Activated T-helper 17 cell treated with anti-CD3 and anti-CD28 coated beads, Interleukin-2, amount 50 U/mL, for 72 hours (primary cell): ENCODE data around the gene ADGRF3. TPM values are rescaled to one million over a fixed set of nuclear protein-coding genes. Genes with fewer than 3 reads are reported as not detected.
A peak's percentile ranks its signal among the peaks of the same experiment; 100 is the strongest.
"Not testable (repeated sequence)": the region's sequence is repeated elsewhere in the genome, so short reads cannot be mapped to it uniquely, and the experiment has no call there.

Source experiments
- ATAC-seq: fragments of 150-1000 bp; cut with Tn5 transposase; replicated peaks from 2 replicates; pipeline ENCODE4 v1.10.0; 2021; ENCODE audit warnings: mild to moderate bottlenecking, moderate library complexity
- H3K27ac Mint-ChIP-seq: one replicate; pipeline ENCODE4 v1.8.0; 2022; ENCODE audit warnings: mixed read lengths
- H3K27me3 Mint-ChIP-seq: one replicate; pipeline ENCODE4 v1.8.0; 2022; ENCODE audit warnings: mixed read lengths
- H3K36me3 Mint-ChIP-seq: one replicate; pipeline ENCODE4 v1.8.0; 2022; ENCODE audit warnings: low read depth, mild to moderate bottlenecking, mixed read lengths
- H3K4me1 Mint-ChIP-seq: one replicate; pipeline ENCODE4 v1.8.0; 2022; ENCODE audit warnings: mixed read lengths
- H3K4me3 Mint-ChIP-seq: one replicate; pipeline ENCODE4 v1.8.0; 2022; ENCODE audit warnings: mild to moderate bottlenecking, mixed read lengths
- H3K9me3 Mint-ChIP-seq: one replicate; pipeline ENCODE4 v1.8.0; 2022; ENCODE audit warnings: mixed read lengths
- total RNA-seq, 2 donors: library from RNA; stranded (reverse); gene quantifications; one replicate each; pipeline ENCODE4 v1.2.3, GENCODE V29; 2022

ADGRF3 gene
- total RNA-seq, 2 donors from 2014 or later, result 1.4 to 3.0 TPM

- no peaks in the 10 kb centered on the region for H3K27me3 Mint-ChIP-seq
- H3K36me3 Mint-ChIP-seq, result no peaks in the 10 kb centered on the region
- H3K9me3 Mint-ChIP-seq, result no peaks in the 10 kb centered on the region
- no peak overlapping the region for H3K4me3 Mint-ChIP-seq
- H3K27ac Mint-ChIP-seq, result no peak overlapping the region
- no peak for ATAC-seq
- H3K4me1 Mint-ChIP-seq, result no peaks in the 10 kb centered on the region
Observed at GRCh38 chr2:26316845-26317244, 29.7 kb downstream of the ADGRF3 start.

GRCh38 chr2:26316041-26316440 is 30.5 kb downstream of the ADGRF3 start:
- H3K27ac Mint-ChIP-seq, result no peak overlapping the region
- H3K9me3 Mint-ChIP-seq, result no peaks in the 10 kb centered on the region
- H3K36me3 Mint-ChIP-seq, result no peaks in the 10 kb centered on the region
- no peak for ATAC-seq
- no peak overlapping the region for H3K4me3 Mint-ChIP-seq
- no peaks in the 10 kb centered on the region for H3K4me1 Mint-ChIP-seq
- H3K27me3 Mint-ChIP-seq, result no peaks in the 10 kb centered on the region

- Mint-ChIP-seq H3K36me3 (no peaks in the 10 kb centered on the region), H3K4me1 (no peaks in the 10 kb centered on the region), H3K27me3 (no peaks in the 10 kb centered on the region), H3K4me3 (no peak overlapping the region), H3K27ac (no peak overlapping the region), H3K9me3 (no peaks in the 10 kb centered on the region)
- ATAC-seq, result no peak
Observed at GRCh38 chr2:26314243-26314642, 32.3 kb downstream of the ADGRF3 start.

GRCh38 chr2:26313446-26313845 is 33.1 kb downstream of the ADGRF3 start:
- ATAC-seq, result no peak
- no peaks in the 10 kb centered on the region for H3K27me3 Mint-ChIP-seq
- H3K4me3 Mint-ChIP-seq, result no peak overlapping the region
- H3K36me3 Mint-ChIP-seq, result no peaks in the 10 kb centered on the region
- H3K27ac Mint-ChIP-seq, result no peak overlapping the region
- H3K9me3 Mint-ChIP-seq, result no peaks in the 10 kb centered on the region
- no peaks in the 10 kb centered on the region for H3K4me1 Mint-ChIP-seq

GRCh38 chr2:26312471-26312870 is 34.1 kb downstream of the ADGRF3 start:
- Mint-ChIP-seq H3K4me1 (no peaks in the 10 kb centered on the region), H3K9me3 (no peaks in the 10 kb centered on the region), H3K36me3 (no peaks in the 10 kb centered on the region), H3K27me3 (no peaks in the 10 kb centered on the region), H3K27ac (no peak overlapping the region), H3K4me3 (no peak overlapping the region)
- ATAC-seq, result no peak

- Mint-ChIP-seq H3K27ac (no peak overlapping the region), H3K4me3 (no peak overlapping the region), H3K27me3 (no peaks in the 10 kb centered on the region), H3K9me3 (no peaks in the 10 kb centered on the region), H3K36me3 (no peaks in the 10 kb centered on the region), H3K4me1 (no peaks in the 10 kb centered on the region)
- ATAC-seq, result no peak
Observed at GRCh38 chr2:26309921-26310320, 36.7 kb downstream of the ADGRF3 start.

GRCh38 chr2:26305540-26305939 is 41.0 kb downstream of the ADGRF3 start:
- H3K4me3 Mint-ChIP-seq, result no peak overlapping the region
- H3K9me3 Mint-ChIP-seq, result no peaks in the 10 kb centered on the region
- no peak for ATAC-seq
- no peak overlapping the region for H3K27ac Mint-ChIP-seq
- no peaks in the 10 kb centered on the region for H3K4me1 Mint-ChIP-seq
- no peaks in the 10 kb centered on the region for H3K36me3 Mint-ChIP-seq
- H3K27me3 Mint-ChIP-seq, result no peaks in the 10 kb centered on the region

- H3K9me3 Mint-ChIP-seq, H3K27ac Mint-ChIP-seq, ATAC-seq, H3K4me3 Mint-ChIP-seq, H3K36me3 Mint-ChIP-seq, H3K4me1 Mint-ChIP-seq, H3K27me3 Mint-ChIP-seq: not testable (repeated sequence)
Observed at GRCh38 chr2:26305094-26305493, 41.5 kb downstream of the ADGRF3 start.

GRCh38 chr2:26302846-26303245 is 43.7 kb downstream of the ADGRF3 start:
- H3K9me3 Mint-ChIP-seq, result no peaks in the 10 kb centered on the region
- no peak for ATAC-seq
- H3K4me1 Mint-ChIP-seq, result no peaks in the 10 kb centered on the region
- no peaks in the 10 kb centered on the region for H3K27me3 Mint-ChIP-seq
- H3K4me3 Mint-ChIP-seq, result no peak overlapping the region
- H3K27ac Mint-ChIP-seq, result no peak overlapping the region
- H3K36me3 Mint-ChIP-seq, result no peaks in the 10 kb centered on the region

GRCh38 chr2:26300234-26300925 is 46.2 kb downstream of the ADGRF3 start:
- ATAC-seq, result no peak
- Mint-ChIP-seq H3K9me3 (no peaks in the 10 kb centered on the region), H3K4me3 (no peak overlapping the region), H3K4me1 (no peaks in the 10 kb centered on the region), H3K36me3 (no peaks in the 10 kb centered on the region), H3K27ac (no peak overlapping the region), H3K27me3 (no peaks in the 10 kb centered on the region)

- no peaks in the 10 kb centered on the region for H3K4me1 Mint-ChIP-seq
- peak; percentile 52 for ATAC-seq
- no peak overlapping the region for H3K27ac Mint-ChIP-seq
- no peaks in the 10 kb centered on the region for H3K9me3 Mint-ChIP-seq
- H3K4me3 Mint-ChIP-seq, result no peak overlapping the region
- no peaks in the 10 kb centered on the region for H3K27me3 Mint-ChIP-seq
- no peaks in the 10 kb centered on the region for H3K36me3 Mint-ChIP-seq
Observed at GRCh38 chr2:26299471-26300101, 47.0 kb downstream of the ADGRF3 start.

GRCh38 chr2:26298638-26299393 is 47.8 kb downstream of the ADGRF3 start:
- H3K4me3 Mint-ChIP-seq, result no peak overlapping the region
- no peaks in the 10 kb centered on the region for H3K9me3 Mint-ChIP-seq
- no peaks in the 10 kb centered on the region for H3K27me3 Mint-ChIP-seq
- ATAC-seq, result peak; percentile 59
- H3K36me3 Mint-ChIP-seq, result no peaks in the 10 kb centered on the region
- no peak overlapping the region for H3K27ac Mint-ChIP-seq
- H3K4me1 Mint-ChIP-seq, result no peaks in the 10 kb centered on the region

- Mint-ChIP-seq H3K4me3 (no peak overlapping the region), H3K27me3 (no peaks in the 10 kb centered on the region), H3K9me3 (no peaks in the 10 kb centered on the region), H3K36me3 (no peaks in the 10 kb centered on the region), H3K27ac (no peak overlapping the region), H3K4me1 (no peaks in the 10 kb centered on the region)
- no peak for ATAC-seq
Observed at GRCh38 chr2:26298286-26298637, 48.3 kb downstream of the ADGRF3 start.

- no peaks in the 10 kb centered on the region for H3K4me1 Mint-ChIP-seq
- H3K36me3 Mint-ChIP-seq, result no peaks in the 10 kb centered on the region
Observed at GRCh38 chr2:26297061-26297460, 49.5 kb downstream of the ADGRF3 start.

GRCh38 chr2:26295511-26295910 is 51.1 kb downstream of the ADGRF3 start:
- Mint-ChIP-seq H3K9me3 (no peaks in the 10 kb centered on the region), H3K36me3 (no peaks in the 10 kb centered on the region), H3K27me3 (no peaks in the 10 kb centered on the region), H3K4me1 (no peaks in the 10 kb centered on the region), H3K4me3 (no peak overlapping the region), H3K27ac (no peak overlapping the region)
- no peak for ATAC-seq

More at GRCh38 chr2:26297061-26297460, 49.5 kb downstream of the ADGRF3 start:
- Mint-ChIP-seq H3K27me3 (no peaks in the 10 kb centered on the region), H3K4me3 (no peak overlapping the region), H3K27ac (no peak overlapping the region), H3K9me3 (no peaks in the 10 kb centered on the region)
- ATAC-seq, result no peak
